SK-N-SH (cell line): ENCODE results near the gene NTN1. TPM values are rescaled to one million over a fixed set of nuclear protein-coding genes. Genes with fewer than 3 reads are reported as not detected.

ENCODE experiments used
- CTCF ChIA-PET: fragments of 300-600, 350-600 bp; formaldehyde crosslinking; extraction: SDS; loops from one replicate; lab custom pipeline; 2021; lab: Yijun Ruan, JAX
- POLR2A ChIA-PET: fragments of 350-600 bp; sonication (Branson Sonifier 250); formaldehyde crosslinking; extraction: SDS; loops from one replicate; lab custom pipeline; 2020; ENCODE audit warnings: antibody characterized with exemption, inconsistent platforms; lab: Yijun Ruan, JAX
- DNase-seq: peaks from one replicate; pipeline ENCODE4 v3.0.0; 2012
- H2AFZ ChIP-seq: fragments of 200-600 bp; sonication (generic); 2 replicates; pipeline ENCODE4 v1.8.1; 2016; ENCODE audit warnings: antibody characterized with exemption, mild to moderate bottlenecking, low read depth
- H3F3A ChIP-seq: fragments of 200-600 bp; sonication (generic); replicated peaks from 2 replicates; pipeline ENCODE3; 2016; ENCODE audit warnings: antibody characterized with exemption, mild to moderate bottlenecking; ENCODE audit not compliant: insufficient read depth
- H3K27ac ChIP-seq, 2 experiments: fragments of 200-500 bp in 1 of 2; fragments of 200-600 bp in 1 of 2; sonication (Bioruptor generic) in 1 of 2; sonication (generic), shearing (Covaris generic) in 1 of 2; 2 replicates each; pipeline versions ENCODE4 v1.5.1 to v1.6.1; 2014 to 2016; ENCODE audit warnings: low read depth in 2 of 2, inconsistent platforms in 1 of 2, low read length in 1 of 2, mild to moderate bottlenecking in 1 of 2, mixed read lengths in 1 of 2
- H3K27me3 ChIP-seq: fragments of 200-600 bp; sonication (generic), shearing (Covaris generic); 2 replicates; pipeline ENCODE4 v1.6.1; 2016; ENCODE audit warnings: mixed run types; ENCODE audit not compliant: insufficient read depth
- H3K36me3 ChIP-seq, 2 experiments: fragments of 200-500 bp in 1 of 2; fragments of 200-600 bp in 1 of 2; sonication (Bioruptor generic) in 1 of 2; sonication (generic) in 1 of 2; replicated peaks in 1 of 2; 2 replicates each; pipeline versions ENCODE3 to v1.5.1; 2014 to 2016; ENCODE audit warnings: low read length in 1 of 2, mild to moderate bottlenecking in 1 of 2; ENCODE audit not compliant: insufficient read depth in 2 of 2, control insufficient read depth in 1 of 2
- H3K4me1 ChIP-seq, 2 experiments: fragments of 200-500 bp in 1 of 2; fragments of 200-600 bp in 1 of 2; sonication (Bioruptor generic) in 1 of 2; sonication (generic), shearing (Covaris generic) in 1 of 2; 2 replicates each; pipeline versions ENCODE4 v1.5.1 to v1.6.1; 2014 to 2016; ENCODE audit warnings: low read depth in 1 of 2, low read length in 1 of 2, mixed run types in 1 of 2; ENCODE audit not compliant: insufficient read depth in 2 of 2, control insufficient read depth in 1 of 2
- H3K4me2 ChIP-seq: fragments of 200-600 bp; sonication (generic), shearing (Covaris generic); 2 replicates; pipeline ENCODE4 v1.6.1; 2017; ENCODE audit warnings: mixed run types
- H3K4me3 ChIP-seq, 2 experiments: fragments of 200-500 bp in 1 of 2; fragments of 200-600 bp in 1 of 2; sonication (Bioruptor generic) in 1 of 2; sonication (generic), shearing (Covaris generic) in 1 of 2; 2 replicates each; pipeline versions ENCODE4 v1.5.1 to v1.8.1; 2014 to 2016; ENCODE audit warnings: low read depth in 2 of 2, inconsistent platforms in 1 of 2, low read length in 1 of 2, mild to moderate bottlenecking in 1 of 2, mixed read lengths in 1 of 2, moderate library complexity in 1 of 2
- H3K79me2 ChIP-seq: fragments of 200-600 bp; sonication (generic); 2 replicates; pipeline ENCODE4 v1.8.1; 2017; ENCODE audit warnings: mild to moderate bottlenecking; ENCODE audit not compliant: insufficient read depth
- H3K9ac ChIP-seq: fragments of 200-600 bp; sonication (generic); 2 replicates; pipeline ENCODE4 v1.6.1; 2017; ENCODE audit warnings: mixed run types
- H3K9me2 ChIP-seq: fragments of 200-600 bp; sonication (generic); 2 replicates; pipeline ENCODE4 v1.6.1; 2017; ENCODE audit warnings: mixed run types
- H3K9me3 ChIP-seq: fragments of 200-600 bp; sonication (generic); 2 replicates; pipeline ENCODE4 v1.6.1; 2017; ENCODE audit warnings: mixed run types, mild to moderate bottlenecking, moderate library complexity
- H4K20me1 ChIP-seq: fragments of 200-600 bp; sonication (generic); 2 replicates; pipeline ENCODE4 v1.6.1; 2017; ENCODE audit warnings: mild to moderate bottlenecking, mixed run types; ENCODE audit not compliant: insufficient read depth
- EP300 ChIP-seq, 2 experiments: IDR thresholded peaks; 2 replicates each; pipeline versions ENCODE4 v1.4.0 to v1.6.1; 2012; ENCODE audit warnings: borderline replicate concordance in 1 of 2, low read depth in 1 of 2, low read length in 1 of 2
- FOXJ3 ChIP-seq: sonication (generic); formaldehyde crosslinking; IDR thresholded peaks from 2 replicates; pipeline ENCODE4 v1.5.1; 2020; ENCODE audit warnings: mild to moderate bottlenecking, missing genetic modification reagents
- FOXM1 ChIP-seq: IDR thresholded peaks from 2 replicates; pipeline ENCODE4 v1.4.0; 2012; ENCODE audit warnings: low read depth, mild to moderate bottlenecking
- GABPA ChIP-seq: IDR thresholded peaks from 2 replicates; pipeline ENCODE4 v1.4.0; 2012; ENCODE audit warnings: low read depth, mild to moderate bottlenecking
- GATA2 ChIP-seq: sonication (generic); formaldehyde crosslinking; IDR thresholded peaks from 2 replicates; pipeline ENCODE4 v1.5.0; 2020; ENCODE audit warnings: mild to moderate bottlenecking, missing genetic modification reagents
- JUND ChIP-seq: IDR thresholded peaks from 2 replicates; pipeline ENCODE4 v1.4.0; 2012
- NFIC ChIP-seq: IDR thresholded peaks from 2 replicates; pipeline ENCODE4 v1.4.0; 2012; ENCODE audit warnings: borderline replicate concordance
- NRF1 ChIP-seq: IDR thresholded peaks from 2 replicates; pipeline ENCODE4 v1.6.1; 2012; ENCODE audit warnings: low read depth, mild to moderate bottlenecking, low read length
- RAD21 ChIP-seq: IDR thresholded peaks from 2 replicates; pipeline ENCODE4 v1.6.1; 2012; ENCODE audit warnings: mild to moderate bottlenecking, low read length
- RCOR1 ChIP-seq: fragments of 150-350 bp; IDR thresholded peaks from 2 replicates; pipeline ENCODE4 v1.6.1; 2017; ENCODE audit warnings: antibody characterized with exemption, low read length
- RFX5 ChIP-seq: IDR thresholded peaks from 2 replicates; pipeline ENCODE4 v1.6.1; 2012; ENCODE audit warnings: mild to moderate bottlenecking, improper control_type of control experiment, low read length
- SIN3A ChIP-seq: IDR thresholded peaks from 2 replicates; pipeline ENCODE4 v1.6.1; 2012; ENCODE audit warnings: low read depth, mild to moderate bottlenecking, low read length, moderate library complexity, borderline replicate concordance
- SMC3 ChIP-seq: IDR thresholded peaks from 2 replicates; pipeline ENCODE4 v1.6.1; 2012; ENCODE audit warnings: low read depth, low read length, improper control_type of control experiment
- TCF12 ChIP-seq: IDR thresholded peaks from 2 replicates; pipeline ENCODE4 v1.4.0; 2012
- YY1 ChIP-seq: IDR thresholded peaks from 2 replicates; pipeline ENCODE4 v1.4.0; 2012; ENCODE audit warnings: low read depth, mild to moderate bottlenecking
- WGBS: methylation state at CpG from one replicate; pipeline ENCODE4 v1.1.6; 2017; ENCODE audit warnings: low lambda C conversion rate; 5-methylcytosine and 5-hydroxymethylcytosine counted together
- polyA plus RNA-seq, 3 experiments: library from polyadenylated mRNA; depleted of rRNA; stranded (reverse); fragments of >200 nt; gene quantifications; 2 replicates each; pipeline ENCODE4 v1.2.3, GENCODE V29; 2012
- TF ChIP-seq, protein P1 (sequence below): fragments of 150-350 bp; IDR thresholded peaks from 2 replicates; pipeline ENCODE4 v1.6.1; 2016; ENCODE audit warnings: mild to moderate bottlenecking, low read depth, low read length
- TF ChIP-seq, protein P2 (sequence below): fragments of 200-600 bp; sonication (generic); IDR thresholded peaks from 2 replicates; pipeline ENCODE4 v1.6.1; 2017; ENCODE audit warnings: antibody characterized with exemption, mild to moderate bottlenecking, moderate library complexity
- TF ChIP-seq, protein P3 (sequence below): IDR thresholded peaks from 2 replicates; pipeline ENCODE4 v1.6.1; 2012; ENCODE audit warnings: mild to moderate bottlenecking, low read depth, low read length, moderate library complexity
- TF ChIP-seq, protein P4 (sequence below): IDR thresholded peaks from 2 replicates; pipeline ENCODE4; 2012
- TF ChIP-seq, protein P5 (sequence below): IDR thresholded peaks from 2 replicates; pipeline ENCODE4 v1.4.0; 2012; ENCODE audit warnings: low read depth

Gene NTN1
- polyA plus RNA-seq, 1 of the 3 experiments (the other 2 are of a cell fraction): 0.05 TPM

DNA sequence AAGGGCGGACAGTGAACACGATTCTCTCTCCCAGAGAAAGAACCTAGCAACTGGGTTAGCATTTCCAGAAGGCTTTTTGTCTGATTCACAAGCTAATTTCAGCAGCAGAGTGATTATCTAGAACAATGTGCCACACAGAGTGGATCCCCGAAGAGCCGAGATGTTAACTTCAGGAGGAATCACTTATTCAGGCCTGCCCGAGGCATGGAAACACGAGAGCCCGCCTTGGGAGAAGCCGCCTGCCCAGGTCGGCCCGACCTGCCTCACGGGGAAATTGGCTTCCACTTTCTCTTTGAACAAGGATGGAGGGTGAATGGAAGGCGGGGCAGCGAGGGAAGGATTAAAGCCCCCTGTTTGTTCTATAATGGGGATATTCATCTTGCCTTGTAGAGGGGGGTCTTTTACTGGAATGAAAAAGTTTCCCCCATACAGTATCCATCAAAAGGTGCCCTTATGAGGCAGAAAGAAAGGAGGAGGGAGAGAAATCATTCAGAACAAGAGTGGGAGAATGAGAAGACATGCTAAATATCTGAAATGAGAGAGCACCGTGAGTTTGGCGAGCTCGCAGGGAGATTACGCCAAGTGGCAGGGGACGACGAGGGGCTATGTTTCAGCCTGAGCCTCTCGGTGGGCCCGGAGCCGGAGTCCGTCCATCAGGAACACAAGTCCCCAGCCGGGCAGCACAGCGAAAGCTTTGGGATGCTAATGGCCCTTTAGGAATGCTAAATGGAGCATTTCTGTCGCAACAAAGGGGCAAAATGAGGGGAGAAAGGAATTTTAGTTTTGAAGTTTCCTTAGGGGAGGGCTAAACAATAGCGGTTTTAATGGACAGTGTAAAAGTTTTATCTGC, 33.0 kb downstream of the NTN1 start:
- Histone ChIP-seq H3K27ac (no peak overlapping the region), H3K9me2 (no peaks in the 10 kb centered on the region), H3K4me1 (no peaks in the 10 kb centered on the region), H3K36me3 (no peaks in the 10 kb centered on the region), H3K9ac (no peak overlapping the region), H2AFZ (no peak overlapping the region), H3K4me2 (no peak overlapping the region), H3F3A (no peaks in the 10 kb centered on the region), H3K27me3 (peaks cover 24% of the 10 kb centered on the region; the same call in 1 of the 2 replicates), H3K4me3 (no peak overlapping the region), H3K9me3 (no peaks in the 10 kb centered on the region), H3K79me2 (no peaks in the 10 kb centered on the region), H4K20me1 (no peaks in the 10 kb centered on the region)
- no peak for TF ChIP-seq FOXM1
- TF ChIP-seq GATA2 (CRISPR knock-in tag): no peak
- TF ChIP-seq FOXJ3: no peak
- no peak for TF ChIP-seq SIN3A
- no peak for DNase-seq
- ChIA-PET POLR2A (no interaction called here), CTCF (no interaction called here)
- WGBS: 41% methylated on average over 27 of the region's 27 CpGs

DNA sequence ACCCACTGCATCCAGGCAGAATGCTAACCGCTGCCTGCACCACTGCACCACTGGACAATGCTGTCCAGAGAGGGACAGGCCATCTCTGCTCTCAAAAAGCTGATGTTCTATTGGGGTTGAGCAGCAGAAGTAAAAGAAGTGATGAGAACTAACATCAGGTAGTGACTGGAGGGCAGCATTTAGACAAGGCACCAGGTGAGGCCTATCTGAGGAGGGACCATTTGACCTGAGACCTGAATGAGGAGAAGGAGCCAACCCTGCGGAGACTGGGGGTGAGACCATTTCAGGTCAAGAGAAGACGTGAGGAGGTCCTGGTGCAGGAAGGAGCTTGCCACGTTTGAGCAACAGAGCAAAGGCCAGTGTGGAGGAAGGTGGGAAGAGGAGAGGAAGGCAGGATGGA, 34.0 kb downstream of the NTN1 start:
- Histone ChIP-seq H3F3A (no peaks in the 10 kb centered on the region), H3K4me1 (no peaks in the 10 kb centered on the region), H3K9ac (no peak overlapping the region), H3K27ac (no peak overlapping the region), H3K9me3 (no peaks in the 10 kb centered on the region), H3K27me3 (peaks cover 28% of the 10 kb centered on the region; the same call in 1 of the 2 replicates), H3K36me3 (no peaks in the 10 kb centered on the region), H3K4me3 (no peak overlapping the region), H2AFZ (no peak overlapping the region), H3K9me2 (no peaks in the 10 kb centered on the region), H3K79me2 (no peaks in the 10 kb centered on the region), H3K4me2 (no peak overlapping the region), H4K20me1 (no peaks in the 10 kb centered on the region)
- TF ChIP-seq RFX5 (no peak), SMC3 (no peak), RCOR1 (no peak), NFIC (no peak), EP300 (IDR thresholded peaks at IDR 0.05; ENCODE audit: borderline replicate concordance in 1 of 2, low read depth in 1 of 2, low read length in 1 of 2) (no peak), TCF12 (no peak), FOXM1 (no peak), GABPA (no peak), RAD21 (no peak), YY1 (no peak), NRF1 (no peak), JUND (no peak)
- TF ChIP-seq, protein P1, sequence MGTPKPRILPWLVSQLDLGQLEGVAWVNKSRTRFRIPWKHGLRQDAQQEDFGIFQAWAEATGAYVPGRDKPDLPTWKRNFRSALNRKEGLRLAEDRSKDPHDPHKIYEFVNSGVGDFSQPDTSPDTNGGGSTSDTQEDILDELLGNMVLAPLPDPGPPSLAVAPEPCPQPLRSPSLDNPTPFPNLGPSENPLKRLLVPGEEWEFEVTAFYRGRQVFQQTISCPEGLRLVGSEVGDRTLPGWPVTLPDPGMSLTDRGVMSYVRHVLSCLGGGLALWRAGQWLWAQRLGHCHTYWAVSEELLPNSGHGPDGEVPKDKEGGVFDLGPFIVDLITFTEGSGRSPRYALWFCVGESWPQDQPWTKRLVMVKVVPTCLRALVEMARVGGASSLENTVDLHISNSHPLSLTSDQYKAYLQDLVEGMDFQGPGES: no peak
- TF ChIP-seq, protein P2, sequence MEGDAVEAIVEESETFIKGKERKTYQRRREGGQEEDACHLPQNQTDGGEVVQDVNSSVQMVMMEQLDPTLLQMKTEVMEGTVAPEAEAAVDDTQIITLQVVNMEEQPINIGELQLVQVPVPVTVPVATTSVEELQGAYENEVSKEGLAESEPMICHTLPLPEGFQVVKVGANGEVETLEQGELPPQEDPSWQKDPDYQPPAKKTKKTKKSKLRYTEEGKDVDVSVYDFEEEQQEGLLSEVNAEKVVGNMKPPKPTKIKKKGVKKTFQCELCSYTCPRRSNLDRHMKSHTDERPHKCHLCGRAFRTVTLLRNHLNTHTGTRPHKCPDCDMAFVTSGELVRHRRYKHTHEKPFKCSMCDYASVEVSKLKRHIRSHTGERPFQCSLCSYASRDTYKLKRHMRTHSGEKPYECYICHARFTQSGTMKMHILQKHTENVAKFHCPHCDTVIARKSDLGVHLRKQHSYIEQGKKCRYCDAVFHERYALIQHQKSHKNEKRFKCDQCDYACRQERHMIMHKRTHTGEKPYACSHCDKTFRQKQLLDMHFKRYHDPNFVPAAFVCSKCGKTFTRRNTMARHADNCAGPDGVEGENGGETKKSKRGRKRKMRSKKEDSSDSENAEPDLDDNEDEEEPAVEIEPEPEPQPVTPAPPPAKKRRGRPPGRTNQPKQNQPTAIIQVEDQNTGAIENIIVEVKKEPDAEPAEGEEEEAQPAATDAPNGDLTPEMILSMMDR: no peak
- TF ChIP-seq, protein P3, sequence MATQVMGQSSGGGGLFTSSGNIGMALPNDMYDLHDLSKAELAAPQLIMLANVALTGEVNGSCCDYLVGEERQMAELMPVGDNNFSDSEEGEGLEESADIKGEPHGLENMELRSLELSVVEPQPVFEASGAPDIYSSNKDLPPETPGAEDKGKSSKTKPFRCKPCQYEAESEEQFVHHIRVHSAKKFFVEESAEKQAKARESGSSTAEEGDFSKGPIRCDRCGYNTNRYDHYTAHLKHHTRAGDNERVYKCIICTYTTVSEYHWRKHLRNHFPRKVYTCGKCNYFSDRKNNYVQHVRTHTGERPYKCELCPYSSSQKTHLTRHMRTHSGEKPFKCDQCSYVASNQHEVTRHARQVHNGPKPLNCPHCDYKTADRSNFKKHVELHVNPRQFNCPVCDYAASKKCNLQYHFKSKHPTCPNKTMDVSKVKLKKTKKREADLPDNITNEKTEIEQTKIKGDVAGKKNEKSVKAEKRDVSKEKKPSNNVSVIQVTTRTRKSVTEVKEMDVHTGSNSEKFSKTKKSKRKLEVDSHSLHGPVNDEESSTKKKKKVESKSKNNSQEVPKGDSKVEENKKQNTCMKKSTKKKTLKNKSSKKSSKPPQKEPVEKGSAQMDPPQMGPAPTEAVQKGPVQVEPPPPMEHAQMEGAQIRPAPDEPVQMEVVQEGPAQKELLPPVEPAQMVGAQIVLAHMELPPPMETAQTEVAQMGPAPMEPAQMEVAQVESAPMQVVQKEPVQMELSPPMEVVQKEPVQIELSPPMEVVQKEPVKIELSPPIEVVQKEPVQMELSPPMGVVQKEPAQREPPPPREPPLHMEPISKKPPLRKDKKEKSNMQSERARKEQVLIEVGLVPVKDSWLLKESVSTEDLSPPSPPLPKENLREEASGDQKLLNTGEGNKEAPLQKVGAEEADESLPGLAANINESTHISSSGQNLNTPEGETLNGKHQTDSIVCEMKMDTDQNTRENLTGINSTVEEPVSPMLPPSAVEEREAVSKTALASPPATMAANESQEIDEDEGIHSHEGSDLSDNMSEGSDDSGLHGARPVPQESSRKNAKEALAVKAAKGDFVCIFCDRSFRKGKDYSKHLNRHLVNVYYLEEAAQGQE: no peak
- TF ChIP-seq, protein P4, sequence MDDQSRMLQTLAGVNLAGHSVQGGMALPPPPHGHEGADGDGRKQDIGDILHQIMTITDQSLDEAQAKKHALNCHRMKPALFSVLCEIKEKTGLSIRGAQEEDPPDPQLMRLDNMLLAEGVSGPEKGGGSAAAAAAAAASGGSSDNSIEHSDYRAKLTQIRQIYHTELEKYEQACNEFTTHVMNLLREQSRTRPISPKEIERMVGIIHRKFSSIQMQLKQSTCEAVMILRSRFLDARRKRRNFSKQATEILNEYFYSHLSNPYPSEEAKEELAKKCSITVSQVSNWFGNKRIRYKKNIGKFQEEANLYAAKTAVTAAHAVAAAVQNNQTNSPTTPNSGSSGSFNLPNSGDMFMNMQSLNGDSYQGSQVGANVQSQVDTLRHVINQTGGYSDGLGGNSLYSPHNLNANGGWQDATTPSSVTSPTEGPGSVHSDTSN: no peak
- TF ChIP-seq, protein P5, sequence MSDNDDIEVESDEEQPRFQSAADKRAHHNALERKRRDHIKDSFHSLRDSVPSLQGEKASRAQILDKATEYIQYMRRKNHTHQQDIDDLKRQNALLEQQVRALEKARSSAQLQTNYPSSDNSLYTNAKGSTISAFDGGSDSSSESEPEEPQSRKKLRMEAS: no peak
- ChIA-PET POLR2A (no interaction called here), CTCF (no interaction called here)
- DNase-seq: no peak
- WGBS: 28% methylated on average over 4 of the region's 4 CpGs
